ENCODE results near the gene COMP.
A peak's percentile ranks its signal among the peaks of the same experiment; 100 is the strongest.

The COMP gene

GRCh38 chr19:18809149-18809868 is 18.2 kb upstream of the COMP start:
- intact Hi-C loops (cut with DNase I), result no loop called here
- peak in 11 of 42 donors; percentile 10 to 55 (median 27) for DNase-seq

GRCh38 chr19:18807861-18808331 is 16.8 kb upstream of the COMP start:
- no peak for DNase-seq
- intact Hi-C loops (cut with DNase I), result no loop called here

- no peak for DNase-seq
- intact Hi-C loops (cut with DNase I), result no loop called here
Measured at GRCh38 chr19:18804643-18805042, 13.5 kb upstream of the COMP start.

- DNase-seq, result no peak
- intact Hi-C loops (cut with DNase I), result no loop called here
Measured at GRCh38 chr19:18804139-18804601, 13.1 kb upstream of the COMP start.

GRCh38 chr19:18803550-18804138 is 12.5 kb upstream of the COMP start:
- DNase-seq, result no peak
- intact Hi-C loops (cut with DNase I), result no loop called here

GRCh38 chr19:18802354-18802753 is 11.2 kb upstream of the COMP start:
- intact Hi-C loops (cut with DNase I), result no loop called here

GRCh38 chr19:18800636-18801035 is 9.5 kb upstream of the COMP start:
- peak in 17 of 42 donors; percentile 12 to 56 (median 26) for DNase-seq
- intact Hi-C loops (cut with DNase I), result no loop called here

More at GRCh38 chr19:18802354-18802753, 11.2 kb upstream of the COMP start:
- DNase-seq, result no peak

GRCh38 chr19:18800079-18800478 is 9.0 kb upstream of the COMP start:
- intact Hi-C loops (cut with DNase I), result no loop called here
- DNase-seq, result no peak

GRCh38 chr19:18799389-18799970 is 8.4 kb upstream of the COMP start:
- intact Hi-C loops (cut with DNase I), result no loop called here
- DNase-seq, result no peak

- intact Hi-C loops (cut with DNase I), result no loop called here
- DNase-seq, result no peak
Measured at GRCh38 chr19:18798384-18799352, 7.6 kb upstream of the COMP start.

- no peak for DNase-seq
- intact Hi-C loops (cut with DNase I), result no loop called here
Measured at GRCh38 chr19:18796239-18796638, 5.1 kb upstream of the COMP start.

GRCh38 chr19:18795540-18795939 is 4.4 kb upstream of the COMP start:
- intact Hi-C loops (cut with DNase I), result no loop called here
- peak in 30 of 42 donors; percentile 13 to 65 (median 36) for DNase-seq

- intact Hi-C loops (cut with DNase I), result no loop called here
Measured at GRCh38 chr19:18794692-18795091, 3.6 kb upstream of the COMP start.

GRCh38 chr19:18794029-18794313 is 2.9 kb upstream of the COMP start:
- intact Hi-C loops (cut with DNase I), result no loop called here
- DNase-seq, result no peak

More at GRCh38 chr19:18794692-18795091, 3.6 kb upstream of the COMP start:
- no peak for DNase-seq

GRCh38 chr19:18793144-18794028 is 2.3 kb upstream of the COMP start:
- no peak for DNase-seq
- intact Hi-C loops (cut with DNase I), result no loop called here

GRCh38 chr19:18792661-18793060 is 1.6 kb upstream of the COMP start:
- DNase-seq, result no peak
- intact Hi-C loops (cut with DNase I), result no loop called here

GRCh38 chr19:18791315-18791678 is 192 bp upstream of the COMP start:
- intact Hi-C loops (cut with DNase I), result no loop called here

GRCh38 chr19:18789883-18790565 is 1.1 kb downstream of the COMP start:
- intact Hi-C loops (cut with DNase I), result no loop called here
- no peak for DNase-seq

More at GRCh38 chr19:18791315-18791678, 192 bp upstream of the COMP start:
- DNase-seq, result no peak

Measured in head of caudate nucleus (tissue), 42 donors.